H9 (cell line): ENCODE measurements around the gene FAM151A. TPM values are rescaled to one million over a fixed set of nuclear protein-coding genes. Genes with fewer than 3 reads are reported as not detected.

Experiments
- DNase-seq: peaks from one replicate; pipeline ENCODE4 v3.0.0-alpha.2; 2017
- H2AFZ ChIP-seq: one replicate; pipeline ENCODE4 v1.6.1; 2013; ENCODE audit warnings: mild to moderate bottlenecking, low read length, control low read depth, moderate library complexity
- H2AK5ac ChIP-seq: 2 replicates; pipeline ENCODE4 v1.6.1; 2013; ENCODE audit warnings: low read length, control low read depth, mixed read lengths; ENCODE audit not compliant: insufficient read length
- H2BK120ac ChIP-seq: one replicate; pipeline ENCODE4 v1.6.1; 2013; ENCODE audit warnings: low read depth, mild to moderate bottlenecking, low read length, control low read depth, inconsistent platforms; ENCODE audit not compliant: poor library complexity, severe bottlenecking
- H2BK12ac ChIP-seq: 2 replicates; pipeline ENCODE4 v1.6.1; 2013; ENCODE audit warnings: low read length, control low read depth, mixed read lengths, low read depth; ENCODE audit not compliant: insufficient read length
- H2BK15ac ChIP-seq: 2 replicates; pipeline ENCODE4 v1.6.1; 2013; ENCODE audit warnings: low read depth, low read length, control low read depth
- H2BK20ac ChIP-seq: one replicate; pipeline ENCODE4 v1.6.1; 2013; ENCODE audit warnings: low read depth, mild to moderate bottlenecking, low read length, control low read depth, inconsistent platforms; ENCODE audit not compliant: poor library complexity, severe bottlenecking
- H2BK5ac ChIP-seq: 2 replicates; pipeline ENCODE4 v1.6.1; 2013; ENCODE audit warnings: low read length, control low read depth, mixed read lengths; ENCODE audit not compliant: insufficient read length
- H3K14ac ChIP-seq: 2 replicates; pipeline ENCODE4 v1.6.1; 2013; ENCODE audit warnings: low read length, control low read depth; ENCODE audit not compliant: insufficient read depth
- H3K18ac ChIP-seq: 2 replicates; pipeline ENCODE4 v1.6.1; 2013; ENCODE audit warnings: low read depth, mild to moderate bottlenecking, mixed read lengths, low read length, control low read depth; ENCODE audit not compliant: insufficient read length
- H3K23ac ChIP-seq: 2 replicates; pipeline ENCODE4 v1.6.1; 2013; ENCODE audit warnings: low read length, control low read depth, mixed read lengths, low read depth; ENCODE audit not compliant: insufficient read length
- H3K23me2 ChIP-seq: 2 replicates; pipeline ENCODE4 v1.6.1; 2013; ENCODE audit warnings: low read depth, mild to moderate bottlenecking, mixed read lengths, low read length, control low read depth; ENCODE audit not compliant: insufficient read length, poor library complexity, severe bottlenecking
- H3K27ac ChIP-seq: 2 replicates; pipeline ENCODE4 v1.5.1; 2013; ENCODE audit warnings: low read length, control low read depth, mixed read lengths, low read depth; ENCODE audit not compliant: insufficient read length
- H3K27me3 ChIP-seq: 2 replicates; pipeline ENCODE4 v1.6.1; 2013; ENCODE audit warnings: low read length, control low read depth, inconsistent platforms; ENCODE audit not compliant: insufficient read depth
- H3K4ac ChIP-seq: 2 replicates; pipeline ENCODE4 v1.6.1; 2013; ENCODE audit warnings: low read depth, mild to moderate bottlenecking, control low read depth, inconsistent platforms, low read length, moderate library complexity
- H3K4me1 ChIP-seq: 2 replicates; pipeline ENCODE4 v1.6.1; 2013; ENCODE audit warnings: low read length, control low read depth, inconsistent platforms; ENCODE audit not compliant: insufficient read depth
- H3K4me2 ChIP-seq: 2 replicates; pipeline ENCODE4 v1.6.1; 2013; ENCODE audit warnings: low read length, control low read depth, mixed read lengths; ENCODE audit not compliant: insufficient read length, insufficient read depth
- H3K56ac ChIP-seq: 2 replicates; pipeline ENCODE4 v1.6.1; 2013; ENCODE audit warnings: low read depth, mild to moderate bottlenecking, mixed read lengths, low read length, control low read depth; ENCODE audit not compliant: insufficient read length
- H3K79me1 ChIP-seq: 2 replicates; pipeline ENCODE4 v1.6.1; 2013; ENCODE audit warnings: low read depth, mild to moderate bottlenecking, moderate library complexity, low read length, control low read depth, inconsistent platforms; ENCODE audit not compliant: insufficient read depth, poor library complexity, severe bottlenecking
- H3K79me2 ChIP-seq: 2 replicates; pipeline ENCODE4 v1.6.1; 2013; ENCODE audit warnings: low read length, control low read depth, inconsistent platforms; ENCODE audit not compliant: insufficient read depth
- H3K9ac ChIP-seq: 2 replicates; pipeline ENCODE4 v1.6.1; 2013; ENCODE audit warnings: low read length, control low read depth, mixed read lengths; ENCODE audit not compliant: insufficient read length; ENCODE audit errors: extremely low read depth
- H3K9me3 ChIP-seq: one replicate; pipeline ENCODE4 v1.6.1; 2013; ENCODE audit warnings: low read depth, low read length, inconsistent platforms; ENCODE audit not compliant: control insufficient read depth
- H3T11ph ChIP-seq: one replicate; pipeline ENCODE4 v1.6.1; 2013; ENCODE audit warnings: mild to moderate bottlenecking, low read length, control low read depth, inconsistent platforms
- H4K20me1 ChIP-seq: one replicate; pipeline ENCODE4 v1.6.1; 2013; ENCODE audit not compliant: control insufficient read depth, insufficient read length, insufficient read depth
- H4K5ac ChIP-seq: 2 replicates; pipeline ENCODE4 v1.6.1; 2013; ENCODE audit warnings: low read depth, mild to moderate bottlenecking, mixed read lengths, low read length, control low read depth; ENCODE audit not compliant: insufficient read length
- H4K8ac ChIP-seq: replicated peaks from 2 replicates; pipeline ENCODE4 v1.6.1; 2013; ENCODE audit warnings: low read length, control low read depth, mixed read lengths, low read depth; ENCODE audit not compliant: insufficient read length
- H4K91ac ChIP-seq: 2 replicates; pipeline ENCODE4 v1.6.1; 2013; ENCODE audit warnings: low read depth, mild to moderate bottlenecking, moderate library complexity, mixed read lengths, low read length, control low read depth; ENCODE audit not compliant: insufficient read length
- H3K27ac Mint-ChIP-seq, 3 experiments: 2 replicates in 2 of 3; 3 replicates in 1 of 3; pipeline ENCODE4 v1.8.0; 2020 to 2021; ENCODE audit warnings: mixed read lengths in 3 of 3, mild to moderate bottlenecking in 1 of 3, moderate library complexity in 1 of 3
- H3K27me3 Mint-ChIP-seq: 2 replicates; pipeline ENCODE4 v1.8.0; 2021; ENCODE audit warnings: low read depth, mild to moderate bottlenecking, moderate library complexity, mixed read lengths
- H3K36me3 Mint-ChIP-seq, 3 experiments: 2 replicates in 2 of 3; 3 replicates in 1 of 3; pipeline ENCODE4 v1.8.0; 2020 to 2021; ENCODE audit warnings: low read depth in 3 of 3, mixed read lengths in 3 of 3; ENCODE audit not compliant: insufficient read depth in 1 of 3
- H3K4me1 Mint-ChIP-seq, 2 experiments: 2 replicates each; pipeline ENCODE4 v1.8.0; 2020; ENCODE audit warnings: mixed read lengths in 2 of 2
- H3K4me3 Mint-ChIP-seq, 2 experiments: 2 replicates in 1 of 2; 3 replicates in 1 of 2; pipeline ENCODE4 v1.8.0; 2020 to 2021; ENCODE audit warnings: mild to moderate bottlenecking in 2 of 2, mixed read lengths in 2 of 2, moderate library complexity in 1 of 2
- H3K9me3 Mint-ChIP-seq, 2 experiments: 2 replicates in 1 of 2; 3 replicates in 1 of 2; pipeline ENCODE4 v1.8.0; 2020; ENCODE audit warnings: mild to moderate bottlenecking in 2 of 2, mixed read lengths in 2 of 2, moderate library complexity in 1 of 2
- CTCF ChIP-seq: fragments of 200-600 bp; sonication (generic); conservative IDR thresholded peaks from 3 replicates; pipeline ENCODE4 v1.8.0; 2021; ENCODE audit warnings: antibody characterized with exemption, mild to moderate bottlenecking
- WGBS: extraction: QIAGEN DNeasy Blood & Tissue Kit; methylation state at CpG from one replicate; pipeline ENCODE4 v1.1.7; 2013; ENCODE audit warnings: missing lambda C conversion rate, low lambda C conversion rate, mixed read lengths; ENCODE audit not compliant: insufficient read length; ENCODE audit errors: extremely low coverage; 5-methylcytosine and 5-hydroxymethylcytosine counted together
- total RNA-seq: library from RNA; stranded (reverse); gene quantifications from 2 replicates; pipeline ENCODE4 v1.2.1, GENCODE V29; 2021

Gene FAM151A
- total RNA-seq, 1 experiment from 2014 or later, result not detected

GRCh38 chr1:54615531-54616279 is 7.6 kb downstream of the FAM151A start:
- no peak overlapping the region for H3K27ac ChIP-seq
- H3T11ph ChIP-seq, result no peak overlapping the region
- no peak overlapping the region for H4K91ac ChIP-seq
- no peak overlapping the region for H4K8ac ChIP-seq
- H3K4me3 Mint-ChIP-seq, result no peak overlapping the region
- H2BK12ac ChIP-seq, result no peak overlapping the region
- no peak overlapping the region for H2BK15ac ChIP-seq
- no peak overlapping the region for H3K27ac Mint-ChIP-seq
- no peak for DNase-seq
- TF ChIP-seq CTCF, result no peak
- H3K4me2 ChIP-seq, result no peak overlapping the region
- H2BK120ac ChIP-seq, result no peak overlapping the region
- H3K9me3 ChIP-seq, result no peaks in the 10 kb centered on the region
- no peaks in the 10 kb centered on the region for H3K79me1 ChIP-seq
- H3K4me1 Mint-ChIP-seq, result peaks cover 19 to 29% of the 10 kb centered on the region in 2 experiments
- H3K23ac ChIP-seq, result no peak overlapping the region
- H3K23me2 ChIP-seq, result no peaks in the 10 kb centered on the region
- no peak overlapping the region for H3K56ac ChIP-seq
- H3K4me1 ChIP-seq, result no peaks in the 10 kb centered on the region; the same call in 1 of the 2 replicates
- no peaks in the 10 kb centered on the region; a peak in 1 of 5 replicates for H3K9me3 Mint-ChIP-seq
- WGBS, result no CpG with 5 or more reads among the region's 13 CpGs
- H3K79me2 ChIP-seq, result no peaks in the 10 kb centered on the region
- H4K20me1 ChIP-seq, result no peaks in the 10 kb centered on the region
- no peak overlapping the region for H3K4ac ChIP-seq
- H2BK5ac ChIP-seq, result no peak overlapping the region
- no peak overlapping the region for H3K14ac ChIP-seq
- no peak overlapping the region for H3K9ac ChIP-seq
- no peak overlapping the region for H3K18ac ChIP-seq
- H4K5ac ChIP-seq, result no peak overlapping the region
- no peaks in the 10 kb centered on the region for H3K36me3 Mint-ChIP-seq
- H3K27me3 ChIP-seq, result no peaks in the 10 kb centered on the region
- H2AFZ ChIP-seq, result no peak overlapping the region
- H3K27me3 Mint-ChIP-seq, result peaks cover 4% of the 10 kb centered on the region
- H2BK20ac ChIP-seq, result no peak overlapping the region
- H2AK5ac ChIP-seq, result no peak overlapping the region
